HepG2 (cell line): Measurements from ENCODE around the gene TNS1. TPM values are rescaled to one million over a fixed set of nuclear protein-coding genes. Genes with fewer than 3 reads are reported as not detected.

Experiments
- ARHGAP35 ChIP-seq: sonication (generic); formaldehyde crosslinking; IDR thresholded peaks from 2 replicates; pipeline ENCODE4 v1.9.0; 2022; ENCODE audit warnings: mild to moderate bottlenecking, inconsistent platforms, moderate library complexity, missing genetic modification reagents, borderline replicate concordance
- DDIT3 ChIP-seq: sonication (generic); formaldehyde crosslinking; IDR thresholded peaks from 2 replicates; pipeline ENCODE4 v1.4.0; 2020; ENCODE audit warnings: mild to moderate bottlenecking, missing genetic modification reagents
- DMTF1 ChIP-seq: sonication (generic); formaldehyde crosslinking; IDR thresholded peaks from 2 replicates; pipeline ENCODE4 v1.4.0; 2020; ENCODE audit warnings: mild to moderate bottlenecking, missing genetic modification reagents
- ETV5 ChIP-seq: IDR thresholded peaks from 2 replicates; pipeline ENCODE4 v1.6.1; 2018; ENCODE audit warnings: missing biosample characterization, missing genetic modification reagents, inconsistent platforms, borderline replicate concordance
- GTF2F1 ChIP-seq: fragments of 150-350 bp; IDR thresholded peaks from 2 replicates; pipeline ENCODE4 v1.6.1; 2014; ENCODE audit warnings: low read length
- HDAC6 ChIP-seq: fragments of 200-600 bp; sonication (generic); IDR thresholded peaks from 2 replicates; pipeline ENCODE4 v1.7.0; 2017; ENCODE audit warnings: mild to moderate bottlenecking, antibody characterized with exemption, low read length, low read depth
- NCOR1 ChIP-seq: fragments of 200-600 bp; sonication (generic); IDR thresholded peaks from 2 replicates; pipeline ENCODE4 v1.7.0; 2017; ENCODE audit warnings: antibody characterized with exemption, low read length, borderline replicate concordance
- NFYB ChIP-seq: sonication (generic); formaldehyde crosslinking; IDR thresholded peaks from 2 replicates; pipeline ENCODE4 v1.4.0; 2020; ENCODE audit warnings: missing genetic modification reagents
- NR2F6 ChIP-seq, 2 experiments: IDR thresholded peaks; 2 replicates each; pipeline ENCODE4 v1.6.1; 2016; ENCODE audit warnings: antibody characterized with exemption in 1 of 2, mild to moderate bottlenecking in 1 of 2
- PATZ1 ChIP-seq: sonication (generic); formaldehyde crosslinking; IDR thresholded peaks from 2 replicates; pipeline ENCODE4 v1.4.0; 2020; ENCODE audit warnings: missing genetic modification reagents
- PREB ChIP-seq: sonication (generic); formaldehyde crosslinking; IDR thresholded peaks from 2 replicates; pipeline ENCODE4 v1.4.0; 2020; ENCODE audit warnings: missing genetic modification reagents
- SETDB1 ChIP-seq: sonication (generic); formaldehyde crosslinking; IDR thresholded peaks from 2 replicates; pipeline ENCODE4 v1.5.1; 2020; ENCODE audit warnings: missing genetic modification reagents, mild to moderate bottlenecking, borderline replicate concordance
- SKI ChIP-seq: fragments of 450-650 bp; IDR thresholded peaks from one replicate; pipeline ENCODE4 v1.6.1; 2018; ENCODE audit warnings: mild to moderate bottlenecking; ENCODE audit not compliant: partially characterized antibody
- SRSF4 ChIP-seq: fragments of 200-400 bp; formaldehyde crosslinking; IDR thresholded peaks from one replicate; pipeline ENCODE4 v1.6.1; 2018; ENCODE audit warnings: mild to moderate bottlenecking, low read depth, low read length, moderate library complexity; ENCODE audit not compliant: poor library complexity, severe bottlenecking
- TARDBP ChIP-seq: sonication (generic); formaldehyde crosslinking; IDR thresholded peaks from 2 replicates; pipeline ENCODE4 v1.8.0; 2022; ENCODE audit warnings: mild to moderate bottlenecking, missing genetic modification reagents
- ZBTB37 ChIP-seq: sonication (generic); formaldehyde crosslinking; IDR thresholded peaks from 2 replicates; pipeline ENCODE4 v1.4.0; 2020; ENCODE audit warnings: mild to moderate bottlenecking, missing genetic modification reagents
- ZNF205 ChIP-seq: IDR thresholded peaks from 2 replicates; pipeline ENCODE4 v1.6.1; 2018; ENCODE audit warnings: missing biosample characterization, missing genetic modification reagents
- ZNF773 ChIP-seq: sonication (generic); formaldehyde crosslinking; IDR thresholded peaks from 2 replicates; pipeline ENCODE4 v1.4.0; 2020; ENCODE audit warnings: missing genetic modification reagents, borderline replicate concordance
- ZNF841 ChIP-seq: sonication (generic); formaldehyde crosslinking; IDR thresholded peaks from 2 replicates; pipeline ENCODE4 v1.8.1; 2023; ENCODE audit warnings: missing genetic modification reagents, borderline replicate concordance
- ZSCAN5A ChIP-seq: sonication (generic); formaldehyde crosslinking; IDR thresholded peaks from 2 replicates; pipeline ENCODE4 v1.8.0; 2022; ENCODE audit warnings: mild to moderate bottlenecking, missing genetic modification reagents, borderline replicate concordance
- polyA plus RNA-seq, 8 experiments: library from polyadenylated mRNA; depleted of rRNA in 3 of 8; stranded (reverse) in 7 of 8; unstranded in 1 of 8; fragments of >200 nt; fragmentation: Illumina TruSeq in 4 of 8; extraction: Trizol in 4 of 8; gene quantifications; 2 replicates each; pipeline versions ENCODE4 v1.2.1 to v1.2.3, GENCODE V29; 2011 to 2016; ENCODE audit warnings: low read depth in 4 of 8, missing spikeins in 1 of 8, mixed read lengths in 1 of 8; ENCODE audit not compliant: insufficient read depth in 1 of 8
- total RNA-seq, 5 experiments: library from RNA; depleted of rRNA; stranded (reverse); fragments of >200 nt; fragmentation: Illumina TruSeq; extraction: Trizol; gene quantifications; 2 replicates each; pipeline ENCODE4 v1.2.3, GENCODE V29; 2016; ENCODE audit warnings: low read depth in 1 of 5

Gene TNS1
- total and polyA plus RNA-seq, 2 of the 13 experiments (the other 11 are each of a cell fraction or from before 2014, with no cell fraction given) = 1.9 to 118 TPM

- TF ChIP-seq SETDB1 (CRISPR knock-in tag) = no peak
- TF ChIP-seq NFYB (CRISPR knock-in tag) = no peak
- TF ChIP-seq GTF2F1 = no peak
- TF ChIP-seq PREB = no peak
- TF ChIP-seq HDAC6 = no peak
- peak; percentile 59 for TF ChIP-seq SKI
- TF ChIP-seq ZNF205 (CRISPR knock-in tag) = peak; percentile 99
- no peak for TF ChIP-seq ZBTB37 (CRISPR knock-in tag)
- 0 out of 2 replicates have a peak, but pooled peaks have one; percentile 30 for TF ChIP-seq NR2F6 (IDR thresholded peaks at IDR 0.05)
- peak; percentile 61; the same call in 1 of the 2 replicates for TF ChIP-seq NR2F6 (CRISPR knock-in tag; IDR thresholded peaks at IDR 0.05)
- TF ChIP-seq NCOR1 = peak; percentile 45; the same call in 1 of the 2 replicates
- TF ChIP-seq ZSCAN5A (CRISPR knock-in tag) = no peak
- TF ChIP-seq DMTF1 (CRISPR knock-in tag) = no peak
- TF ChIP-seq ZNF773 (CRISPR knock-in tag) = no peak
- no peak for TF ChIP-seq ETV5 (CRISPR knock-in tag)
- TF ChIP-seq DDIT3 = no peak
- TF ChIP-seq ARHGAP35 = no peak
- TF ChIP-seq SRSF4 = no peak
- TF ChIP-seq PATZ1 (CRISPR knock-in tag) = no peak
- TF ChIP-seq ZNF841 (CRISPR knock-in tag) = no peak
- no peak for TF ChIP-seq TARDBP (CRISPR knock-in tag)
These were observed 209.9 kb downstream of the TNS1 start (continued) for GRCh38 chr2:217792626-217793527.
